Adipocyte (in vitro differentiated cells): ENCODE measurements around the gene NPIPB8.
"Not testable (repeated sequence)": the region's sequence is repeated elsewhere in the genome, so short reads cannot be mapped to it uniquely, and the experiment has no call there.

ENCODE experiments used
- DNase-seq: peaks from one replicate; pipeline ENCODE4 v3.0.0-alpha.2; 2015; ENCODE audit warnings: low read depth
- H3K27me3 ChIP-seq: replicated peaks from 2 replicates; pipeline ENCODE4 v1.7.0; 2013; ENCODE audit warnings: mild to moderate bottlenecking, low read length, moderate library complexity; ENCODE audit not compliant: control insufficient read depth, insufficient read depth
- H3K36me3 ChIP-seq: 2 replicates; pipeline ENCODE4 v1.7.0; 2013; ENCODE audit warnings: low read length, mild to moderate bottlenecking, moderate library complexity; ENCODE audit not compliant: control insufficient read depth, insufficient read depth, severe bottlenecking
- H3K4me1 ChIP-seq: 2 replicates; pipeline ENCODE4 v1.7.0; 2013; ENCODE audit warnings: mild to moderate bottlenecking, low read length, moderate library complexity; ENCODE audit not compliant: control insufficient read depth, insufficient read depth
- H3K4me3 ChIP-seq: 2 replicates; pipeline ENCODE4 v1.7.0; 2013; ENCODE audit warnings: mild to moderate bottlenecking, low read length, moderate library complexity
- H3K9ac ChIP-seq: 2 replicates; pipeline ENCODE4 v1.7.0; 2013; ENCODE audit warnings: mild to moderate bottlenecking, low read length, moderate library complexity
- H3K9me3 ChIP-seq: 2 replicates; pipeline ENCODE4 v1.7.0; 2013; ENCODE audit warnings: mild to moderate bottlenecking, low read length, moderate library complexity; ENCODE audit not compliant: control insufficient read depth

Gene NPIPB8

DNA sequence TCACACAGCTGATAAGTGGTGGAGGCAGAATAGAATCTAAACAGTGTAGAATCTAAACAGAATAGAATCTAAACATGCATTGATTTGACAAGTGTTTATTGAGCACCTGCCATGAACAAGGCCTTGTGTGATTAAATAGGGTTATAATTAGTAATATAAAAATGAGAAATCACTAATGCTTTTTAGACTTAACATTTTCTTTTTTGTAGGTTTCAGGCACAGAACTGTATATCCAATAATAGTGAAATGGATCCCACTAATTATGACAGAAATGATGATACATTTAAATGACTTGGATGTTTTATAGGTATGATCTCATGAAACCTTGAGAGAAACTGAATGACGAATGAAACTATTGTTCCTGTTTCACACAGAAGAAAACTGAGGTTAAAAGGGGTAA, at the start of gene NPIPB8:
Gene NPIPB8, plus strand, starts transcription at position 301 of the 400 bp plus-strand sequence. CDS start 296 bp downstream, outside the sequence.
- not testable (repeated sequence) for H3K36me3 ChIP-seq, H3K9ac ChIP-seq, H3K9me3 ChIP-seq, H3K27me3 ChIP-seq, DNase-seq, H3K4me1 ChIP-seq, H3K4me3 ChIP-seq

DNA sequence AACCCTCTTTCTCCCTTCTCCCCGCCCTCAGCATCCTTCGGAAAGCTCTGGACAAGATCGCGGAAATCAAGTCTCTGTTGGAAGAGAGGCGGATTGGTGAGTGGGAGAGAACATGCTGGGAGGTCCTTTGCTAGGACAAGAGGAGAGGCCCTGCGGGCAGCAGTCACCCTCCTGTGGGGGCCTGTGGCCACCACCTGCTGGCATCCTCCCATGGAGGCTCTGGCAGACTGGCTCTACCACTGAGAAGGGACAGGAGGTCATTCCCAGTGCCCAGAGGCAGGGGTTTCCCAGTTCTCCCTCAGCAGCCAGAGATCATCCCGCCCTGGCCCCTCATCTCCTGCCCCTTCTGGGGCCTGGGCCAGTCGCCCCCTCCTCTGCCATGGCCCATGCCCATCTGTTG, 48.8 kb upstream of the NPIPB8 start:
- no peak for DNase-seq
- Histone ChIP-seq H3K36me3 (peaks cover 39% of the 10 kb centered on the region), H3K9me3 (no peaks in the 10 kb centered on the region), H3K4me1 (no peaks in the 10 kb centered on the region), H3K9ac (no peak overlapping the region), H3K4me3 (no peak overlapping the region), H3K27me3 (no peaks in the 10 kb centered on the region)

DNA sequence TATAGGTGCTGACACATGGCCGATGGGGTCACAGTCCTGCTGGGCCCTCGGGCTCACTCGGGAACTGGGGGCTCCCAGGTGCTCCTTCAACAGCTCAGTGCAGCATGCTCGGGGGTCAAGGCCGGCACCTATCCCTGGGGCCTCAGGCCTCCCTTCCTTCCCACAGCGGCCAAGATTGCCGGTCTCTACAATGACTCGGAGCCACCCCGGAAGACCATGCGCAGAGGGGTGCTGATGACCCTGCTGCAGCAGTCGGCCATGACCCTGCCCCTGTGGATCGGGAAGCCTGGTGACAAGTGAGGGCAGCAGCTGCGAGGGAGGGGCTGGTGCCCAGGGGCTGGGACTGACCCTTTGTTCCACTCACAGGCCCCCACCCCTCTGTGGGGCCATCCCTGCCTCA, 47.9 kb upstream of the NPIPB8 start:
- no peak for DNase-seq
- Histone ChIP-seq H3K4me3 (no peak overlapping the region), H3K4me1 (no peaks in the 10 kb centered on the region), H3K27me3 (no peaks in the 10 kb centered on the region), H3K9ac (no peak overlapping the region), H3K36me3 (peaks cover 36% of the 10 kb centered on the region), H3K9me3 (no peaks in the 10 kb centered on the region)

DNA sequence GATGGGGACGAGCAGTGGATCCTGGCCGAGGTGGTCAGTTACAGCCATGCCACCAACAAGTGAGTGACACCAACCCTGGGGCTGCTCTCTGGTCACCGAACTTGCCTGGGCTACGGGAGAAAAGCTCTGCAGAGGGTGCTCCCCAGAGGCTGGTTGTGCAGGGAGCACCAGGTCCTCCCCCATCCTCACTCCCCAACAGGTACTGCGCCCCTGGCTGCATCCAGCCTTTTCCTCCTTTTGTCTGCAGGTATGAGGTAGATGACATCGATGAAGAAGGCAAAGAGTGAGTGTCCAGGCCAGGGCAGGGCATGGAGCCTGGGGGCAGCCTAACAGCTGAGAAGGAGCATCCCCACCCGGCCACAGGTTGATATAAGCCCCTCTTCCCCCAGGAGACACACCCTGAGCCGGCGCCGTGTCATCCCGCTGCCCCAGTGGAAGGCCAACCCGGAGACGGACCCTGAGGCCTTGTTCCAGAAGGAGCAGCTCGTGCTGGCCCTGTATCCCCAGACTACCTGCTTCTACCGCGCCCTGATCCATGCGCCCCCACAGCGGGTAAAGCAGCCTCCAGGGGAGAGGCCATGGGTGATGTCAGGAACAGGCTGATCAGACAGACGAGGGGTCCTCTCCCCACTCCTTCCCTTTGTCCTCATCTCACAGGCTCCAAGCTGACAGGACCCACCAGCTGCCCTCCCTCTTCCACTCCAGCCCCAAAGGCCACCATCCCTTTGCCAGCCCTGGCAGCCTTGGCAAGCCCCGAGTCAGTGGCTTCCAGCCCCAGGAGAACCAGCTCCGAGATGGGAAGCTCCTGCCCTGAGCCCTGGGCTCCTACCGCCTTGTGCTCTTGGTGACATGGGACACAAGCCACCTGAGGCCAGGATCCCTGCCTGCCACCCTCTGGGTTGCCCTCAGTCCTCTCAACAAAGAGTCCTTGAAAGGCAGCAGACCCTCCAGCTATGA, 47.2 kb upstream of the NPIPB8 start:
- no peak overlapping the region for H3K9ac ChIP-seq
- peaks cover 4% of the 10 kb centered on the region for H3K27me3 ChIP-seq
- DNase-seq: no peak
- H3K4me1 ChIP-seq: no peaks in the 10 kb centered on the region
- no peak overlapping the region for H3K4me3 ChIP-seq
- H3K9me3 ChIP-seq: no peaks in the 10 kb centered on the region
- H3K36me3 ChIP-seq: peaks cover 30% of the 10 kb centered on the region

DNA sequence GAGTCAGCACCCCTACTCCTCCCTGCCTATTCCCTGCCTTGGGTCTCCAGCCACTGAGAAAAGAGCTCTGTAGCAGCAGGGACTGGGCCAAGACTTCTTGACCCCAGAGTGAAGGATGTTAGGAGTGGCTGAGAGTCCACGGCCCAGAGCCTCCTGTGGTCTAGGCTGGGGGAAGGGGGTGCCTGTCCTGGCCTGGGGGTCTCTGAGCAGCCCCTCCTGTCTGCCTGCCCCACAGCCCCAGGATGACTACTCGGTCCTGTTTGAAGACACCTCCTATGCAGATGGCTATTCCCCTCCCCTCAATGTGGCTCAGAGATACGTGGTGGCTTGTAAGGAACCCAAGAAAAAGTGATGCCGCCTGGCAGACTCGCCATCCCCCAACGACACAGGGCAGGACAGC, 46.5 kb upstream of the NPIPB8 start:
- H3K36me3 ChIP-seq: peaks cover 27% of the 10 kb centered on the region

DNA sequence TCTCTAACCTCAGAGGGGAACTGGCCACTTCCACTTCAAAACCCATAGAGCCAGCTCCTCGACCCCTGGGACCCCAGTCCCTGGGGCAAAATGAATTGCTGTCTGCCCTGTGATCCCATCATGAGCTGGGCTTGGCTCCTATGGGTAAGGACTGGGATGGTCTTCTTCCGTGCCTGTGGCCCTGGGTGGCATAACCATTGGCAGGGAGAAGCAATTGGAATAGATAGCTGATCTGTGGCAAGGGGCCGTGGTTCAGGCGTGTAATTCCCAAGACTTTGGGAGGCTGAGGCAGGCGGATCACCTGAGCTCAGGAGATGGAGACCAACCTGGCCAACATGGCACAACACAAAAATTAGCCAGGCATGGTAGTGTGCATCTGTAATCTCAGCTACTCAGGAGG, 45.4 kb upstream of the NPIPB8 start:
- Histone ChIP-seq H3K9me3 (no peaks in the 10 kb centered on the region), H3K36me3 (peaks cover 24% of the 10 kb centered on the region), H3K27me3 (peaks cover 4% of the 10 kb centered on the region), H3K4me1 (peaks cover 4% of the 10 kb centered on the region), H3K9ac (no peak overlapping the region), H3K4me3 (no peak overlapping the region)
- no peak for DNase-seq

More for the DNA sequence above, 46.5 kb upstream of the NPIPB8 start:
- DNase-seq: no peak
- Histone ChIP-seq H3K4me1 (no peaks in the 10 kb centered on the region), H3K9me3 (no peaks in the 10 kb centered on the region), H3K4me3 (no peak overlapping the region), H3K9ac (no peak overlapping the region), H3K27me3 (peaks cover 4% of the 10 kb centered on the region)

DNA sequence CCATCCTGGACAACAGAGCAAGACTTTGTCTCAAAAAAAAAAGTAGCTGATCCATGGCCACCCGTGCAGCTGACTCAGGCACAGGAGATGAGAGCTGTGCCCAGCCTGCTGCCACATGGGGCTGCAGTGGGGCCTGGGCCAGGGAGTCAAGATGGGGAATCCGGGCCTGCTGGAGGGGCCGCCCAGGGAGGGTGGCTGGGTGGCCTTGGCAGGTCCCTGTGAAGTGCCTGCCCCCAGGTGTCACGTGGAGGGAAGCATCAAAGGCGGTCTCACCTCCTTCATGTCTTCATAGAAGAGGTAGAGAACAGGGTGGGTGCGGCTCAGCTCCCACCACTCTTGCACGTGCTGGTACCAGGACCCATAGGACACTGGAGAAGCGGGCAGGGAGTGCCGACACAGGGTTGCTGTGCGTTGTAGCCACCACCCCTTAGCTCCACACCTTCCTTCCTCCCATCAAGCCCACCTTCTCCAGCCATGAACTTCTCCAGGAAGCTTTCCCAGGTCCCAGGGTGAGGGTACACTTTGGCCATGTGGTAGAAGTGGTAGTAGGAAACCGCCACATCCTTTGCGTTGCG, 44.8 kb upstream of the NPIPB8 start:
- Histone ChIP-seq H3K9ac (no peak overlapping the region), H3K9me3 (no peaks in the 10 kb centered on the region), H3K4me1 (peaks cover 4% of the 10 kb centered on the region), H3K36me3 (peaks cover 24% of the 10 kb centered on the region), H3K27me3 (peaks cover 10% of the 10 kb centered on the region), H3K4me3 (no peak overlapping the region)
- DNase-seq: no peak

DNA sequence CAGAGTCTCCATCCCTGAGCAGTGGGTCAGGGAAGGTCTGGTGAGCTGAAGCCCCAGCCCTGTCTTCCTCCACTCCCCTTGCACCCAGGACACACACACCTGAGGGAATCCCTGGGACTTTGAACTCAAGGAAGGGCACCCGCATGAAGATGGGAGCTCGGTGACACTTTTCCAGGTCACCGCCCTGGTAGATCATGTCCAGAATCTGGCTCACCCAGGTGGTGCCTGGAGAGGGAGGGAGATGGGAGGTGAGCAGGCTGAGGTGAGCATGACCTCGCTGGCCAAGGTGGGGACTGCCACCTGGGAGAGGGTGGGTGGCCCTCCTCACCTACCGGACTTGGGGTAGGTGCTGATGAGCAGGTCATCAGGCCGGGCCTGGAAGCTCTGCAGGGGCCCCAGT, 42.4 kb upstream of the NPIPB8 start:
- not testable (repeated sequence) for H3K9me3 ChIP-seq, H3K4me1 ChIP-seq, H3K4me3 ChIP-seq, DNase-seq, H3K9ac ChIP-seq
- Histone ChIP-seq H3K36me3 (peaks cover 12% of the 10 kb centered on the region), H3K27me3 (peaks cover 12% of the 10 kb centered on the region)

DNA sequence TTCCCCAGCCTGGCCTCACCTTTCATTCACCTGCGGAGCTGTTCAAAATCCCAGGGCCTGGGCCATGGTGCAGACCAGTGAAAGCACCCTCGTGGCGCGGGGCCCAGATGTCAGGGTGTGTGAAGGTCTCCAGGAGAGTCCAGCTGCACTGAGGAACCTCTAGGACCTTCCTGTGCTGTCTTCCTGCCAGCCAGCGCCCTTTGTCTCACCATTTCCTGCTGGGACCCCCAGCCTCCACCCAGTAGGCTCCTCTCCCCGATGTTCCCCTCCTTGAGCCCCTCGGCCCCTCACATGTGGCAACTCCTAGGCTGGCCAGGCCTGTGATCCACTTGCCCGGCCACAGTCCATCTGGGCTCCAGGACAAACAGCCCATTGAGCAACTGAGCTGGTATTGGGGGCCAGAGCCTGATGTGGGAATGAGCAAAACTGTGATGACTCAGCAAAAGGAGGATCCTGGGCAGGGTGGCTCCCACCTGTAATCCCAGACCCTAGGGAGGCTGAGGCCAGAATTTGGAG, 41.7 kb upstream of the NPIPB8 start:
- DNase-seq: no peak
- no peaks in the 10 kb centered on the region for H3K9me3 ChIP-seq
- H3K27me3 ChIP-seq: peaks cover 12% of the 10 kb centered on the region
- no peak overlapping the region for H3K9ac ChIP-seq
- no peak overlapping the region for H3K4me3 ChIP-seq
- H3K4me1 ChIP-seq: peaks cover 4% of the 10 kb centered on the region
- peaks cover 5% of the 10 kb centered on the region for H3K36me3 ChIP-seq

DNA sequence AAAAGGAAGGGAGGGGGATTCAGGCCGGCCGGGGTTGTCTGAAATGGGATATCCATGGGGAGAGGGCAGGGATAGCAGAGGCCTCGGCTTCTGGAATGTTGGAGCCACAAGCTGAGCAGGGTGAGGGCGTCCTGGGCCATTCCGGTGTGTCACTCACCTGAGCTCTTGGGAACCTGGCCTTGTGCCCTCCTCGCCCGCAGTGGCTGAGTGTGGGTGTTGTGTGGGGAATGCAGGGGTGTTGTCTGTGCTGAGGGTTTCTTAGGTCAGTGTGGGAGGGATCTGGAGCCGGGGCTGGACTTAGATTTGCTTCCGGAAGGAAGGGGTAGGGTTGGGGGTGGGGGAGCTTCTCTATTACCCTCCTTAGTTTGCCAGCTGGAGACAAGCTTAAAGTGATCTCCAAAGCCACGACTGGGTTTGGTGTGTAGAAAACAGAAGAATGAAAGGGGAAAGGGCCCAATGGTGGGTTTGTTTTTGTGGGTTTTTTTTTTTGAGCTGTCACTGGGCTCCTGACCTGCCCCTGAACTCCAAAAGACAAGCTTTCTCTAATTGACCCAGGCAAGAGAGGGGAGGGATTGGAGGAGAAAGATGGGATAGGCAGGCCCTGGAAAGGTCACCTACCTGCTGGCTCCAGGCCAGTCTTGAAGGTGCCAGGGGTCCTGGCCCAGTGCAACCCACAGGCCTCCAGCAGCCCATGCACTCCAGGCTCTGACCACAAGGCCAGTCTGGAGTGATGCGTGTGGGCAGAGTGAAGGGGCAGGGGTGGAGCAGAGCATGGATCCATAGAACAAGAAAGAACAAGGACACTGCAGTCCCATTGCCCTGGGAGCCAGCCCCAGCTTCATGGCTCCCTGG, 40.8 kb upstream of the NPIPB8 start, which contains the start of gene SULT1A2:
Gene SULT1A2, minus strand, starts transcription at position 211 of the 852 bp plus-strand sequence. CDS start 1,120 bp downstream, outside the sequence.
- Histone ChIP-seq H3K9ac (no peak within 1 kb of the TSS), H3K9me3 (no peaks in the 10 kb centered on the region), H3K36me3 (no peaks in the 10 kb centered on the region), H3K4me3 (no peak within 1 kb of the TSS), H3K27me3 (peaks cover 12% of the 10 kb centered on the region), H3K4me1 (peaks cover 4% of the 10 kb centered on the region)
- DNase-seq: no peak
